GM20431 (cell line): Measurements from ENCODE around the gene CLDN20.
"Not testable (repeated sequence)": the region's sequence is repeated elsewhere in the genome, so short reads cannot be mapped to it uniquely, and the experiment has no call there.

Experiments
- in situ Hi-C: fragments of 300-500 bp; cut with MseI, MboI; formaldehyde crosslinking; loops from one replicate; pipeline ENCODE4 v1.15.0; 2020; ENCODE audit warnings: low sequenced_read_pairs; ENCODE audit not compliant: unreplicated experiment

CLDN20 gene, protein sequence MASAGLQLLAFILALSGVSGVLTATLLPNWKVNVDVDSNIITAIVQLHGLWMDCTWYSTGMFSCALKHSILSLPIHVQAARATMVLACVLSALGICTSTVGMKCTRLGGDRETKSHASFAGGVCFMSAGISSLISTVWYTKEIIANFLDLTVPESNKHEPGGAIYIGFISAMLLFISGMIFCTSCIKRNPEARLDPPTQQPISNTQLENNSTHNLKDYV

DNA sequence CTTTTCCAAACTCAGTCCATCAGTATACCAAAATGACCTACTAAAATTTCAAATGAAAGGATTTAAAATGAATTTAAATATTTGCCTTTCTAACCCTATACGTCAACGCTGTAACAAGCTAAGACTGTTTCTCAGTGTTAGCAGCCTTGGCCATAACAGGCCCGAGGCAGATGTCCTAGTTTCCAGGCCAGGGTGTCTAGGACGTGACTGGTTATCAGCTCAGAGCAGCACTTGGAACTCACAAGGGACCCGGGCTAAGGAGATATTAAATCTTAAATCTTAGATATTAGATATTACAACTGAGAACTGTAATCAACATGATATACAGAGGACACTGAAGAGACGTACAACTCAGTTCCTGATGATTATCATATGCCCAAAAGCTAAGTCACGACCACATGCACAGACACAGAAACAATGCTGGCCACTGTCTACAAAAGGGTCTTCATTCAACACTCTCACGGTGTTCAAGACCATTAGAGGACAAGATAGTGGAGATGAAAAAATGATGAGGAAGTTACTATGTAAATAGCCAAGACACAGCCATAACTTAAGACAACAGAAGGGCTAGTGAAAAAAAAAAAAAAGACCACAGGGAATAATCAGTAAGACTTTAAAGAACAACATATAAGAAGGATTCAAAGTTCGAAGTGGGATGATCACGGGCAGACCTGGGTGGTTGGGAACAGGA lies at the start of gene CLDN20:
Gene CLDN20, plus strand, starts transcription at position 641 of the 691 bp plus-strand sequence. CDS start 11,707 bp downstream, outside the sequence.
- in situ Hi-C loops = loop anchor here (25.0 kb wide), 1 partner anchor 326 kb away; no protein-coding TSS in a partner anchor

DNA sequence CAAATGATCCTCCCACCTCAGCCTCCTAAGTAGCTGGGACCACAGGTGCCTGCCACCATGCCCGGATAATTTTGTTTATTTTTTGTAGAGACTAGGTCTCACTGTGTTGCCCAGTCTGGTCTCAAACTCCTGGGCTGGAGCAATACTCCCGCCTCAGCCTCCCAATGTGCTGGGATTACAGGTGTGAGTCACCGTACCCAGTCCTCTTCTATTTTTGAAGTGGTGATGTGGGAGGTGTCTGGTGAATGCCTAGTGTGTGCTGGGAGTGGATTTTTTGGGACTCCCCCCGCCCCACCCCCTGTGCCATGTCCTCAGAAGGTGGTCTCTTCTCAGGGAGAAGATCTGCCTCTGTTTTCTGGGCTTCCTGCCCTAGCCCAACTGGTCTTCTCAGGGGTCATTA lies 47.9 kb upstream of the CLDN20 start:
- in situ Hi-C loops = no loop called here

DNA sequence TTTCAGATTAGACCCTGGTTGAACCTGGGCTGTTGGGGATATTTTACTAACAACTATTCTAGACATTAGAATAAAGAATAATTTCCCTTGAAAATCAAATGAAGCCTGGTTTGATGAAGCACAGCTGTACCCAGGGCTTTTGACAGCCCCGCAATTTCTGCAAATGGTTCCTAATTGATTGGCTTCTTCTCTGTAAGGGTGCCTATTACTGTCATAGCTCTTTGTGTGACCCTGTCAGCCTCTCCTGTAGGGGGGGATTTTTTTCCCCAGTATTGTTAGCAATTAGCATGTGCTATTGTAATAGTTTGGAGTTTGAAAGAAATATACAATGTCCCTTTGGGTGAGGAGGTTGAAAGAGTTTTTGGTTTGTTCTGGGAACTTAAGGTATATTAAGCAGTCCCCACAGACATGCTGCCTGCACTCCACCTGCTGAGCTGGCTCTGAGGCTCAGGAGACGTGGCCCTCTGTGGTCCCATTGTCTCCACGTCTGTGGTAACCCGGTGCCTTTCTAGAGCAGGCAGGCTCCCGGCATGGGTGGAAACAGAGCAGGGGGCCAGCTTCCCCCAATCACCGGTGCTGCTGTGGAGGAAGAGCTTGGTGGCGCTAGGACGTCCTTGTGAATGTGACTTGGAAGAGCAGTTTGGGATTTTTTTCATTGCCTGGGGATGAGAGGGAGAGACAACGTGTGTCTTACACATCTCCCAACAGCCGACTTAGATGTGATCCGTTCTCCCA lies 47.3 kb upstream of the CLDN20 start:
- in situ Hi-C loops = no loop called here

GRCh38 chr6:155218711-155219110 lies 45.1 kb upstream of the CLDN20 start:
- in situ Hi-C loops = not testable (repeated sequence)

DNA sequence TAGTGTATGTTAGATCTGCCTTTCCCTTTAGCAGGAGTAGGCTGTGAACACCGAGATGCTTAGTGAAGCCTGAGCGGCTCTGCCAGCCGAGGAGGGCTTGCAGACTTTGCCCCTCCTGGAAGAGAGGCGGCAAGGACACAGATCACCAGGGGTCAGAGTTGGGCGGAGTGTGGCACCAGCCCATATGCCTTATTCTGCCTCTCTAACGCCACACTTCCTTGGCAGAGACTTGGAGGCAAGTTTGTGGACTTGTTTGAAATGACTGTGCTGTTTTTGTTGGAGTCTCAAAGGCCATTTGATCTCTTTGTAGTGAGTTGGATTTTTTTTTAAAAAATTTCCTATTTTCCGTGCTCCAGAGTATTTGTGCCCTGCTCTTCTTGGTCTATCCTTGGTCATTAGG lies 44.5 kb upstream of the CLDN20 start:
- in situ Hi-C loops = no loop called here

DNA sequence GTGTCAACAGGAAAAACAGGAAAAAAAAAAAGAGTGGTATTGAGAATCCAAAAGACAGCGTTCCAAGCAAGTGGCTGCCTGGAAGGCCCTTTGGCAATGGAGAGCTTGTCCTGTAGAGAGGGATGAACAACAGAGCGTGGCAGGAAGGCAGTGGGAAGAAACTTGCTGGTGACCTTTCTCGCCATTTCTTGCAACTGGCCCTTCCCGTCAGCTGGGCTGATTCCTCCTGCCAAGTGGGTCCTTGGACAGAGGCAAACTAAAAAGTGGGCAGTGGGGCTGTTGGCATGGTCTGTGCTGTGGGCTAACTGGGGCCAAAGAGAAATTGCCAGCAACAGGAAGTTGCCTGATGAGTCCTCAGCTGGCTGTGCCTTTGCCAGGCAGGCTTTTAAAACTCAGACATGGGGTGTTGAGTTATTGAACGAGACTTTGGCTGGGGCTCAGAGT lies 43.9 kb upstream of the CLDN20 start:
- in situ Hi-C loops = no loop called here

DNA sequence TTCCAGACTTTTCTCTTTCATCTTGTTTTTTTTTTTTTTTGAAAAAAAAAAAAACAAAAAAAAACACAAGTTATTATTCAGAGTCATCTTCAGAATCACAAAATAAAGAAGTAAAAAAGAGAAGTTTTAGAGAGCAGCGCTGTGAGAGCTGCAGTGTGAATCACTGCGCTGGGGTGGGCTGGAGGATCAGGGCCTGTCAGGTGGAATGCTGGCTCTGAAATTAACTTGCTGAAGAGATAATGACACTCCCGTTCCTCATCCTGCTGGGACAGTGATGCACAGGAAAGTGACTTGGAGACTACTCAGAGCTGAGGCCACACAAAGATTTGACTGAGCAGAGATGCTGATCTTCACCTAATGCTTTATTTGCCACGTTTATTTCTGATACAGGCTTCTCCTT lies 42.7 kb upstream of the CLDN20 start:
- in situ Hi-C loops = no loop called here

GRCh38 chr6:155222506-155222905 lies 41.3 kb upstream of the CLDN20 start:
- in situ Hi-C loops = no loop called here

- in situ Hi-C loops = no loop called here
These were observed 40.0 kb upstream of the CLDN20 start for GRCh38 chr6:155223646-155224451.

DNA sequence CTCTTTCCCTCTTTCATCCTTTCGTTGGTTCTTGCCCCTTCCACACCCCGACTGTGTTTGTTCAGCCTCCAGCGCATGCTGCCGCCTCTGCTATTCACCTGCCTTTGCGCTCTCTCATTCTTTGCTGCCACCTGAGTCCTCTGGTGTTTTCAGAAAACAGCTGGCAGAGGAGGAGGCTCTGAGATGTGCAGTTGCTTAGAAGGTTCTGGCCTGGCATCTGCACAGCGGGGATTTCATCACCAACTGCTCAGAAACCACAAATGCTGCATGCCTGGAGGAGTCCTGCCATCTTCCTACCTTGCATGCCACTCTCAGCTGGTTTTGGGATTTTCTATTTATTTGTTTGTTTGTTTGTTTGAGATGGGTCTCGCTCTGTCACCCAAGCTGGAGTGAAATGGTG lies 39.2 kb upstream of the CLDN20 start:
- in situ Hi-C loops = no loop called here

- in situ Hi-C loops = no loop called here
These were observed 36.8 kb upstream of the CLDN20 start for GRCh38 chr6:155227046-155227445.

DNA sequence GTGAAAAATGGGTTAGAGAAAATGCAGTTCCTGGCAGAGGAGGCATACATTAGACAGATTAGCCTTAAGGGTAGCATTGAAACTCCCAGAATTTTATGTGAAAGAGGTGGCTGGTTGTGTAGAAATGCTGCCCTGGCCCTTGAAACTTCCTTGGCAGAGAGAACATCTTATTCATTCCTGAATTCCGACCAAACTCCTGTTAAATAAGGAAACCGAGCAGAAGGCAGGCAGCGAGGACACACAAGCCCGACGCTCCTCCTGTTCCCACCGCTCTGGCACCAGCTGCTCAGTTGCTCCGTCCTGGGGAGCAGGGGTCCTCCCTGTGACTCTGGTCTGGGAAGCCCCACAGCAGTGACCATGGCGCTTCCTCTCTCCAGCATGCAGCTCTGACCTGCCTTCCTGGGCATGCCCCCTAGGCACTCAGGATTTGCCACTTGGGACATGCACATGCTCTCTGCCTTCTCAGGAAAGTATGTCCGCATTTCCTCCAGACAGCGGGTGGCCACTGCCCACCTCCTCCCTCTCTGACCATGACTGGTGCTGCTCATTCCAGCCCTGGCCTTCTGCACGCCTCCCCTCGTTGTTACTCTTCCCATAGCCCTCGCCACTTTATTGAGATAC lies 35.2 kb upstream of the CLDN20 start:
- in situ Hi-C loops = no loop called here

DNA sequence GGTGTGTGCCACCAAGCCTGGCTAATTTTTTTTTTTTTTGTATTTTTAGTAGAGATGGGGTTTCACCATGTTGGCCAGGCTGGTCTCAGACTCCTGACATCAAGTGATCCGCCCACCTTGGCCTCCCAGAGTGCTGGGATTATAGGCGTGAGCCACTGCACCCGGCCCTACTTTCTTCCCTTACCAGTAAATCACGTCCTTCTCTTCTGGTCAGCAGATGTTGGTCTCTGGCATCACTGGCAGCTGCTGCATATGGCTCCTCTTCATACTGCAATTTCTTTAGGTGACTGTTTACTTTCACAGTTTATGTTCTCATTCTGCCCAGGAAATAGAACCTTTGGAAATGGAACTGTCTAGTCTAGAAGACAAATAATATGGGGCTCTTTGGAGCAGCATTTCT lies 32.8 kb upstream of the CLDN20 start:
- in situ Hi-C loops = not testable (repeated sequence)

- in situ Hi-C loops = no loop called here
These were observed 31.0 kb upstream of the CLDN20 start for GRCh38 chr6:155232848-155233247.

DNA sequence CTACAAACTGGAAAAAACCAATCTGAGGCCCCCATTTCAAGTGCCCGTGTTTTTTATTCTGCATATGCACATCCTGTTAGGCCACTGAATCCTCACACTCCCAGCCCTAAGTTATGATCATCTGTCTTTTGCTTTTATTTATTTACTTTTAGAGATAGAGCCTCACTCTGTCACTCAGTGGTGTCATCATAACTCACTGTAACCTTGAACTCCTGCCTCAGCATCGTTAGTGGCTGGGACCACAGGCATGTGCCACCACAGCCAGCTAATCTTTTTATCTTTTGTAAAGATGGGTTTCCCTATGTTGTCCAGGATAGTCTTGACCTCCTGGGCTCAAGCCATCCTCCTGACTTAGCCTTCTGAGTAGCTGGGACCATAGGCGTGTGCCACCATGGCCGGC lies 29.6 kb upstream of the CLDN20 start:
- in situ Hi-C loops = no loop called here

DNA sequence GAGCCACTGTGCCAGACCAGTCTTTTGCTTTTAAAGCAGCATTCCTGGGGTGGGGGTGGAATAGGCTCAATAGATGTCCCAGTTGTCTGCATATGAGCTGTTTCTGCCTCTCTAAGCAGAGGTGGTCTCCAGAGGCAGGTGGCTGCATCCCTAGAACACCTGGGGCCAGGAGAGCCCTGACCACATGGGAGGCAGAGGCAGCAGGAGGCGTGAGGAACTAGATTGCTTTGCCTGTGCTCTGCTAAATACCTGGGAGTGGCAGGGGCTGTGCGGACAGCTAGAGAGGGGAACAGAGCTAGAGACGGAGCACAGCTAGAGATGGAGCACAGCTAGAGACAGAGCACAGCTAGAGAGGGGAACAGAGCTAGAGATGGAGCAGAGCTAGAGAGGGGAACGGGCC lies 29.1 kb upstream of the CLDN20 start:
- in situ Hi-C loops = no loop called here

GRCh38 chr6:155235087-155235486 lies 28.7 kb upstream of the CLDN20 start:
- in situ Hi-C loops = no loop called here

DNA sequence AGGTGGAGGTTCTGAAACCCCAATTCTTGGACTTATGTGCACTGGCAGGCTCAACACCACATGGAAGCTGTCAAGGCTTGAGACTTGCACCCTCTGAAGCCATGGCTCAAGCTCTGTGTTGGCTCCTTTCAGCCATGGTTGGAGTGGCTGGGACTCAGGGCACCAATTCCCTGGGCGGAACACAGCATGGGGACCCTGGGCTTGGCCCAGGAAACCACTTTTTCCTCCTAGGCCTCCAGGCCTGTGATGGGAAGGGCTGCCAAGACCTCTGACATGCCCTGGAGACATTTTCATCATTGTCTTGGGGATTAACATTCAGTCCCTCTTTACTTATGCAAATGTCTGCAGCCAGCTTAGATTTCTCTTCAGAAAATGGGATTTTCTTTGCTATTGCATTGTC lies 26.2 kb upstream of the CLDN20 start:
- in situ Hi-C loops = no loop called here

GRCh38 chr6:155240905-155241600 lies 22.8 kb upstream of the CLDN20 start:
- in situ Hi-C loops = loop anchor here (10.0 kb wide), 1 partner anchor 66 kb away; no protein-coding TSS in a partner anchor
